Endometrial microvascular endothelial cells (primary cell): ENCODE measurements around the gene TBX2. TPM values are rescaled to one million over a fixed set of nuclear protein-coding genes. Genes with fewer than 3 reads are reported as not detected.

Experiments
- in situ Hi-C: cut with HindIII; loops from 2 replicates; pipeline ENCODE4 v1.10.0; 2017; ENCODE audit warnings: low sequenced_read_pairs, low pct_unique_long_range_greater_than_20kb; ENCODE audit errors: inconsistent ontology term
- total RNA-seq: library from RNA; depleted of rRNA; stranded (reverse); fragments of >200 nt; gene quantifications from one replicate; pipeline ENCODE4 v1.2.3, GENCODE V29; 2015; ENCODE audit errors: inconsistent ontology term

The TBX2 gene
- total RNA-seq, 1 donor from 2014 or later, result 0.19 TPM

DNA sequence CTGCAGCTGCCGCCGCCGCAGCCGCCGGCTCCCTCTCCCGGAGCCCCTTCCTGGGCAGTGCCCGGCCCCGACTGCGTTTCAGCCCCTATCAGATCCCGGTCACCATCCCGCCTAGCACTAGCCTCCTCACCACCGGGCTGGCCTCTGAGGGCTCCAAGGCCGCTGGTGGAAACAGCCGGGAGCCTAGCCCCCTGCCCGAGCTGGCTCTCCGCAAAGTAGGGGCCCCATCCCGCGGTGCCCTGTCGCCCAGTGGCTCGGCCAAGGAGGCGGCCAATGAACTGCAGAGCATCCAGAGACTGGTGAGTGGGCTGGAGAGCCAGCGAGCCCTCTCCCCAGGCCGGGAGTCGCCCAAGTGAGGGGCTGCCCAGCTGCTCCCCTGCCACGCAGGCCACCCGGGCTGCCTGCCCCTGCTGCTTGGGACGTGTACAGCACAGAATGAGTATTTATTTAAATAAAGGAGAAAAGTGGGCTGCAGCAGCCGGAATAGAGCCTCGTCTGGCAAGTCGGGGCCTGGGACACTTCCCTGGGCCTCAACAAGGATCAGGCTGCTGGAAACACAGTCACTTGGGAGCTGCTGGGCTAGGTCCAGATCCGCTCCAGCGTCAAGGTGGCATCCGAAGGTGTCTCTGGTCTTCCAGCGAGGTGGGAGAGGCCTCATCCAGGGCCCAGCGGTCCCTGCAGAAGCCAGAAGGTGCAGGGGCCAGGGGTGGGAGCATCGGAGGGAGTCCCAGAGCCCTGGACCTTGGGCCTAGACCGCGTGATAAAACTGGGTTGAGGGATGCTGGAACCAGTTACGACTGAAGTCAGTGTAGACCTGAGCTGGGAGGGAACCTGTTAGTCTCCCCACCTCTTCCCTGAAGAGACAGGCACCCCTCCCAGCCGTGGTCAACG, 8.8 kb downstream of the TBX2 start:
- in situ Hi-C loops, result no loop called here

- in situ Hi-C loops, result no loop called here
Observed at GRCh38 chr17:61409301-61410112, 9.9 kb downstream of the TBX2 start.

DNA sequence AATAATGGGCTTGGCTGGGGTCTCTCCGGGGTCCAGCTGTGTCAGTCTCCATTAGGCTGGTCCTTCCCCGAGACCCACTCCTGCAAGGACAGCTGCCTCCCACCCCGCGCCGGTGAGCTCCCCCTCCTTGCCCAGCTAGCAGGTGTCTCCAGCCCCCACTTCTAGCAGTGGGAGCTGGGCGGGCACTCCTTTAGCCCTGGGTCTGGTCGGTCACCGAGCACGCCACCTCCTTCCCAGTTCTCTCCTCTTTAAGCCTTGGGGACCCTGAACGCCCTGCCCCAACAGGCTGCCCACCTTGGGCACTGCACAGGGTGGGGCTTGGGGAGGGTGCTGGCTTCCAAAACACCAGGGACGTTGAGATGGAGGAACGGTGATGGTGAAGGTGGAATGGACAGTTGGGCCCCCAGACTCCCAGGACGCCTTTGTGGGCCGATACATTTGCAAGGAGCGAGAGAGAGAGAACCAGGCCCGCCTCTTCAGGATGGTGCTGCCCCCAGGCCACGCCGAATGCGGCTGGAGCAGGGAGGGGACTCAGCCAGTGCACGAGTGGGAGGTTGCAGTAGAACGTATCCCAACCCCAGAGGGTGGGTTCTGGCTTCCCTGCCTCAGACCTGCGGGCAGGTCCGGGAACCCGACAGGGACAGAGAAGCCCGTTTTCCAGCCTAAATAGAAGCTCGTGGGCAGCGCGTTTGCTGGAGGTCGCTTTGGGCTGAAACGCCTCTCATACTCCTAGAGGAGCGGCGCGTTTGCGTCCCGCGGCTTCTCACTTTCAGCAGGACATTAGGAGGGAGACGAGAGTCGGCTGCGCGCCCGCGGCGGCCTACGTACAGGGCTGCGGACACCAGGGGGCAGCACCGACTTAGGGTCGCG, 10.7 kb downstream of the TBX2 start:
- in situ Hi-C loops, result no loop called here

- in situ Hi-C loops, result no loop called here
Observed at GRCh38 chr17:61411011-61411260, 11.3 kb downstream of the TBX2 start.

DNA sequence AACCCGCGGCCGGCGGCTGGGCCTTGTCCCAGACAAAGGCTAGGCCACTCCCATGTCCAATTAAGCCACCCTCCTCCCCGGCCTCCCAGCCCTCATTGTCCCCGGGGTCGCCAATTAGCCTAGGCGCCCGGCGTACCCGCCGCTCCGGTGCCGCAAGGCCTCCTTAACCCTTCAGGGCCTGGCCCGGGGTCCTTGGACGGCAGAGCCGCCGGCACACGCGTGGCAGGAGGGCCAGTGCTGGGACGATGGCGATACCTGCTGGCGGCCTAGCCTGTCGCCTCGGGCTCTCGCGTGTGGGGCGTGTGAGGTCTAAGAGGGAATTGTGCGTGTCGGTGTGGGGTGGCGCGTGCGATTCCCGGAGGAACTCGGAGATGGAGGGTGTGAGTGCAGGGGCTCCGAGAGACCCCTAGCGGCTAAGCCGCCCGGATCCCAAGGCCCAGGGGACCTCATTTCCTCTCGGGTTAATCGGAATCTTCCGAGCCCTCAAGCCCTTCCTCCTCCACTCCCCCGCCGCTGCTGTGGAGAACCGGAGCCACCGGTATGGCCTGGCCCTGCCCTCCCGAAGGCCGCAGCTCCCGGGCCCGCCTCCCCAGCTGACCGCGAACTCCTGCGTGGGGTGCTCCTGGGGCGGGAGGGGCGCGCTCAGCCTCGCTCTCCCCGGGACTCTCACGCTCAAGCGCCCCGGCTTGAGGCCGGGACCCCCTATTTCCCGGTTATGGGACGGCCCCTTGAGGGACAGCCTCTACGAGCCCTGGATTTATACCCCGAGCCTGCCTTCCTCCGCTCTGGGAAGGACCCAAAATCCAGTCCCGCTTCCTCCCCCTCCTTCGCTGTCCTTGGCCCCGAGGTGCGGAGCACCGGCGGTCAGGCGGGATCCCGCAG, 11.9 kb downstream of the TBX2 start:
- in situ Hi-C loops, result no loop called here

DNA sequence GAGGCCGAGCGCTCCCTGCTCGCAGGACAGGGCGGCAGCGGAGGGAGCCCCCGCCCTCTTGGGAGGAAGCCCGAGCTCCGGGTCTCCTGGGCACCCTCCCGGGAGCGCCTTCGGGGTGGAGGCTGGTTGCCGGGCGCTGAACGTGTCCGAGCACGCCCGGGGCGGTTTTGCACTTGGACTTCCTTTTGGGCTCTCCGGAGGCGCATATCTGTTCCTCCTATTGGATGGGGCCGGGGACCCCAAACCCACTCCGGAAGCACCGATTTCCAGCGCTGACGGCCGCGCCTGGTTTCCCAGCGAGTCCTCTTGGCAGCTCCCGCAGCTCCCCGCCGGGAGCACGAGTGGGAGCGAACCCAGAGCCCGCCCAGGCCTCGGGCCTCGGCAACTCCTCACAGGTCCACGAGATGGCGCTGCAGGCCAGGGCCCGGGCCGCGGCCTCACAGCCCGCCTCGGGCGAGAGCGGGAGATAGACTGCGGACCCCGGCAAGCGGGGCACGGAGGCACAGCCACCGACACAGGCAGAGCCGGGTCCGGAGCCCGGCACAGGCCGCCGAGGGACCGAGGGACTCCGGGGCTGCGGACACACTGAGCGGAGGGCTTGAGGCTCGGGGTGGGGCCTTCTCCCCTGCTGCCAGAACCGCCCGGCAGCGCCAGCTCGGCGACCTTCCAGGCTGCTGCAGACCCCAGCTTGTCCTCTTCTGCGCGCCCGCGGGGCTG, 12.7 kb downstream of the TBX2 start:
- in situ Hi-C loops, result no loop called here

DNA sequence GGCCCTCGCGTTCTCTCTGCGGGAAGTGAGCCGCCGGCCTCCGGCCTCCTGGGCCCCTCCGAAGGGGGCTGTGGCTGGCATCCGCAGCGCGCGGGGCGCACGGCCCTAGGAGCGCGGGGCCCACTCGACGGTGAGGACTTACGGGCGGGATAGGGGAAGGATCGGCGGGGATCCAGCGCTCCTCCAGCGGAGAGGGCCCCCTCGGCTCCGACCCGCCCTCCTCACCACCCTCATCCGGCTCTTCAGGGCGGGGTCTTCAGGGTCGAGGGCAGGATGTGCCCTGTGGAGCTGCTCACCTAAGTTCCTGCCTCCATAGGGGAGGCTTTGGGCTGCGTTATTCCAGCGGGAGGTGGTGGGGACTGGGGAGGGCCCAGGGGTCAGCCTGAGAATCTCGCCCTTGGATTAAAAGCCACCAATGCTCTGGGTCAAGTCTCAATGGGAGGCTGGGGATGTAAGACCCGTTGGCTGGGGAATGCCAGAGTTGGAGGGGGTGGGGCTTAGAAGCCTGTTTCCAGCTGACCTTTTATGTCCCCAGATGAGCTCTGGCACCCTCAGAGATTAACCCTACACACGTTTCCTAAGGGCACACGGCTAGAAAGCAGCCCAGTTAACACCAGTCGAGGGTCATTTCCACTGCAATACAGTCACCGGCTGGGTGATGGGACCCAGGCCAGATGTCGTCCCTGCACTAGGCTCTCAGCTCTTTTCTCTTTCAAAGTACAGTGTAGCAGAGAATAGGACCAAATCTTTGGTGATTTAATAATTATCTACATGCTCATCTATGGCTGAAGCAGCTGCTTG, 13.4 kb downstream of the TBX2 start:
- in situ Hi-C loops, result no loop called here

- in situ Hi-C loops, result no loop called here
Observed at GRCh38 chr17:61413661-61414126, 14.1 kb downstream of the TBX2 start.

DNA sequence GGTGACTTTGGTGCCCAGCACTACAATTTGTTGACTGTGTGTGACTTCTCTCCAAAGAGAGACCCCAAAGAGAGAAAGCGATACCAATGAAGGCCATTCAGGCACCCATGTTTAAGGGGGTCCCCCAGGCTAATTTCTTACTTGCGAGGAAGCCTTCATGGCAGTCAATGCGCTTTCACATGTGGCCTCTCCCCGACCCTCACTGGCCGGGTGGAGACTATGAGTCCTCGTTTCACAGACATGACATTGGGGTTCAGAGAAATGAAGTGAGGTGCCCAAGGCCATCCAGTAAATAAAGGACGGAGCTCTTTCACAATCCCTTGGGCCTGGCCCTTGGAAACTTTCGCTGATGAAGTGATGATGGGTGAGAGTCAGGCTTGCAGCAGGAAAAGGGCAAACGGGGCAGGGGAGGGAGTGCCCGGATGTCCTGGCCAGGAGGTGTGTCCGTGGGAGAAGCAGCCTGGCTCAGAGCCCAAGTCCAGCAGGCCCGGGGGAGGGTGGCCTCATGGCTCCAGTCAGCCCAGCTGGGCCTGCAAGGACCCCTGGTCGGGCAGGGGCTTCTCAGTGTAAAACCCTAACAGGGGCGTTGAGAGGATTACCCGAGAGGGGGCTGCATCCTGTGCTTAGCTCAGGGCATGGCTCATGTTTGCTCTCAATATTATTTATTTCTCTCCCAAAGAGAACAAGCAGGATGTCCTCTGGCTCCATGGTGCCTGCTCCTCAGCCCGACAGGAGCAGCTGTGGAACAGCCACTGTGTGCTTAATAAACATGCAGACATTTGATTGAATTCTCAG, 14.7 kb downstream of the TBX2 start:
- in situ Hi-C loops, result no loop called here

DNA sequence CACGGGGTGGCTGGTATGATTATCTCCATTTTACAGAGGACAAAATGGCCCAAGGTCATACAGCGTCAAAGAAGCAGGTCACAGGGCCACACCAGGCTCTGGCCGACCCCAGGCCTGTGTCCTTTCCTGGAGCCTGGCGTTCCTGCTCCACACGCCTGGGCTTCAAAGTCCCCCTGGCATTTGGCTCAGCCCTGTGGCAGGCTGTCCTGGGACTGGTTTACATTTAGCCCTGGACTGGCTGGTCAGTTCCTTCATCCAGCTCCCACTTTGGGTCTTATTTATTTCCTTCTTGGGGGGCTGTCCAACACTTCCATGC, 15.3 kb downstream of the TBX2 start:
- in situ Hi-C loops, result no loop called here

- in situ Hi-C loops, result no loop called here
Observed at GRCh38 chr17:61415374-61416210, 15.9 kb downstream of the TBX2 start.

DNA sequence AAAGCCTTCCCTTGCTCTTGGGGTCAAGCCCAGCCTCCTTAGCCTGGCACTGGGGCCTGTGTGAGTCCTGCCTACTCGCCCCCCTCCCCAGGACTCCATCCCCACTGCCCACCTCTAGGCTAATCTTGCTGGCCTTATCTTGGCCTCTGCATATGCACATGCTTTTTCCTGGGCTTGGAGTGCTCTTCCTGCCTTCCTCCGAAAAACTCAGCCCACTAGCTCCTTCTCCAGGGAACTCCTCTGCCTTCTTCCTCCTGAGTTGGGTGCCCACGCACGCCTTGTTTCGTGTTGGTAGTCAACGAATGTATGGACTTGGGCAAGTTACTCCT, 16.5 kb downstream of the TBX2 start:
- in situ Hi-C loops, result no loop called here

DNA sequence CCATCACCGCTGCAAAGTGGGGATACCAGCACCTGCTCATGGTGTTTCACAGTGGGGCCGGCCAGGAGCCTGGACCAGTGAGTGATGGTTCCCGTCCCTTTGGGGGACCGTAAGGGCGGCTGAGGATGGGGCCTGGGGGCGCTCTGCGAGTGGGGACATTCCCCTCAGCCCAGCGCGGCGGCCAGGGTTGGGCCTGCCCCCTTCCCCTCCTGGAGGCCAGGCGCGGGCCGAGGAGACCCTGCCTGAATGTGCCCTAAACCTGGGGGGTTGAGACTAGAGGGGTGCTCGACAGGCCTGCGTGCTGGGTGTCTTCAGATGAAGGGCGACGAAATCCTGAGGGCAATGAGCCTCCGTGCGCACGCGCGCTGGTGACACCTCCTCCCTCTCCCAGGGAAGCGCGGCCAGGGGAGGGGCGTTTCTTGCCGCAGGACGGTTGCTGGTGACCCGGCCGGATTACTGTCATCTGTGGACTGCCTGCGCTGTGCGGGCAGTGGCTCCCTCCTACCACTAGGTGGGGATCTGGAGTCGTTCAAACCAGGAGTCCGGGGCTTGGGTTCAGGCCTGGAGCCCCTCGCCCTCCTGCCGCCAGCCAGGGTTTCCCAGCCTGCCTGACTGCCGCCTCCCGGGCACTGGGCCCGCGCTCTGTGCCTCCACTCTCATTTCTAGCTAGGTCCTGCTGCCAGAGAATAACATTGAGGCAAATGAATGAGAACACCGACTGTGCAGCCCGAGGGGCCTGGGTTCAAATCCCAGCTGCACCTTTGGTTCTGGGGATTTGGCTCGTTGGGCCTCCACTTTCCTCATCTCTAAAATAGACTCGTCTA, 17.1 kb downstream of the TBX2 start:
- in situ Hi-C loops, result no loop called here

- in situ Hi-C loops, result no loop called here
Observed at GRCh38 chr17:61418449-61418848, 18.8 kb downstream of the TBX2 start.

DNA sequence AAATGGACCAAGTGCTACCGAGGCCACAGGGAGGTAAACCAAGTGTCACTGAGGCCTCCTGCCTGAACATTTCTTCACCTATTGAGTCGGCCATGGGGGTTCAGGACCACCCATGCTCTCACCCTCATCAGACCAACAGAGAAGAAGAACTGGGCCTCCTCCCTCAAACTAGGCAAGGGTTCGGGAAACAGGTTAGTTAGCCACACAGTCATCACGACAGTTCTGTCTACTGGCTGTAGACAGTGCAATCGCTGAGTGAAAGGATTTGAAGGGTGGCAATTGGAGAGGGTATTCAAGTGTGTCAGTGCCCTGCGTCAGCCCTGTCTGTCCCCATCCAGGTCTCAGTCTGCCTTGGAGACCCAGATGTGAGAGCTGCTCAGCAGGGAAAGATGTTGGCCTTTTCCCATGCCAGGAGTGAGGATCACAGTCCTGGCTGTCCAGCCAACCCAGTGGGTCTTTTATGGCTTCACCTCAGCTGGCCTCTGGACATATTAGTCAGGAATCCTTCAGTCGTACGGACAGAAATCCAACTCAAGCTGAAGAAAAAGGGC, 19.9 kb downstream of the TBX2 start:
- in situ Hi-C loops, result no loop called here
